Heart right ventricle (tissue), 16 donors: Measurements from ENCODE around the gene BDH1. TPM values are rescaled to one million over a fixed set of nuclear protein-coding genes. Genes with fewer than 3 reads are reported as not detected.

Source experiments
- ATAC-seq, 8 donors: fragments of 200-7000 bp; cut with Tn5 transposase; one replicate each; pipeline ENCODE4 v1.9.1; 2020; ENCODE audit warnings: mild to moderate bottlenecking in 8 of 8, moderate library complexity in 8 of 8, moderate number of reproducible peaks in 1 of 8
- DNase-seq, 2 donors: peaks; one replicate each; pipeline ENCODE4 v3.0.0-alpha.2; 2020
- H3K27ac ChIP-seq, 10 donors: fragments of 200-600 bp; sonication (generic) in 2 of 10; one replicate each; pipeline versions ENCODE4 v1.5.0 to v1.8.0; 2020 to 2022; ENCODE audit warnings: mild to moderate bottlenecking in 3 of 10
- H3K27me3 ChIP-seq, 7 donors: fragments of 200-600 bp; one replicate each; pipeline ENCODE4 v1.8.0; 2021 to 2022; ENCODE audit warnings: mild to moderate bottlenecking in 2 of 7
- H3K36me3 ChIP-seq, 9 donors: fragments of 200-600 bp; sonication (generic) in 1 of 9; one replicate each; pipeline versions ENCODE4 v1.5.0 to v1.8.0; 2020 to 2022; ENCODE audit warnings: mild to moderate bottlenecking in 2 of 9
- H3K4me1 ChIP-seq, 9 donors: fragments of 200-600 bp; sonication (generic) in 1 of 9; one replicate each; pipeline versions ENCODE4 v1.5.0 to v1.8.0; 2020 to 2022; ENCODE audit warnings: mild to moderate bottlenecking in 4 of 9
- H3K4me3 ChIP-seq, 10 donors: fragments of 200-600 bp; sonication (generic) in 2 of 10; one replicate each; pipeline versions ENCODE4 v1.5.0 to v1.8.0; 2020 to 2022; ENCODE audit warnings: mild to moderate bottlenecking in 7 of 10, moderate library complexity in 2 of 10
- H3K9me3 ChIP-seq, 11 donors: fragments of 200-600 bp in 10 of 11; sonication (generic) in 2 of 11; one replicate each; pipeline versions ENCODE4 v1.5.0 to v1.8.0; 2013 to 2022; ENCODE audit warnings: mild to moderate bottlenecking in 2 of 11, control low read depth in 1 of 11, moderate library complexity in 1 of 11
- CTCF ChIP-seq, 9 donors: fragments of 200-600 bp; sonication (generic) in 2 of 9; IDR thresholded peaks; one replicate each; pipeline versions ENCODE4 v1.5.0 to v1.8.0; 2021 to 2022; ENCODE audit warnings: antibody characterized with exemption in 9 of 9, mild to moderate bottlenecking in 5 of 9, moderate library complexity in 1 of 9
- WGBS, 2 donors: extraction: QIAGEN DNeasy Blood & Tissue Kit; methylation state at CpG; one replicate each; pipeline ENCODE4 v1.1.7; 2013; ENCODE audit warnings: inconsistent platforms in 1 of 2; 5-methylcytosine and 5-hydroxymethylcytosine counted together
- intact Hi-C, 10 donors: fragments of 100-400 bp; cut with DNase I; formaldehyde crosslinking; loops; one replicate each; pipeline versions ENCODE4 v1.11.1 to v1.14.2; 2022
- polyA plus RNA-seq, 2 donors: library from polyadenylated mRNA; stranded (reverse); fragments of 200-250 nt; gene quantifications; one replicate each; pipeline ENCODE4 v1.2.3, GENCODE V29; 2013
- total RNA-seq, 10 donors: library from RNA; stranded (reverse); fragmentation: NEBNext Ultra II Directional in 3 of 10; extraction: Animal tissue kit (Norgen Biotek cat#: 25700) in 3 of 10; gene quantifications; one replicate each; pipeline versions ENCODE4 v1.2.1 to v1.2.4, GENCODE V29; 2021 to 2023
- donor health status: Arrhythmogenic right ventricular cardiomyopathy.
- donor health status: ischemic (EF 13 %, LVEDD 7.1; RV severe dilation, severe dysfunction).
- donor health status: healthy with polysubstance abuse.
- donor health status: DM: no; HTN: yes; CAD: no.
- donor health status: DM: no; HTN: no; CAD: no.
- donor health status: ischemic (EF 25% LVEDD 6.9; RV normal size, moderate dysfunction).
- donor health status: ischemic (EF 25% LVEDD 5.7; RV mildly dilated, moderate dysfunction).
- donor health status: healthy.
- donor health status: DM: yes; HTN: yes; CAD: no.
- donor health status: Ischemic cardiomyopathy.
- donor health status: ischemic (EF 35%, LVEDD 5.7; RV mildly dilated, moderate dysfunction).
- donor health status: nonischemic (EF 11% LVEDD 7.7; RV severe dilation, severe dysfunction).
- donor health status: DM: yes; HTN: yes; CAD: no.
- donor health status: PGD.
- donor health status: ischemic (EF 29% LVEDD 5.4; RV normal size, mild dysfunction).
- donor health status: nonischemic (EF 23%, LVEDD 6.1; RV moderate dilation, normal function).

Gene BDH1
- total and polyA plus RNA-seq, 12 donors, result 9.6 to 144 (median 78.0) TPM

GRCh38 chr3:197508051-197508451 lies 47.7 kb downstream of the BDH1 start:
- Histone ChIP-seq H3K36me3 (peaks cover 0 to 8% (median 0%) of the 10 kb centered on the region in 9 donors), H3K27me3 (peaks cover 0 to 6% (median 0%) of the 10 kb centered on the region in 7 donors), H3K4me1 (peaks cover 0 to 11% (median 8%) of the 10 kb centered on the region in 9 donors), H3K4me3 (no peak overlapping the region), H3K27ac (no peak overlapping the region), H3K9me3 (no peaks in the 10 kb centered on the region)
- ATAC-seq, result no peak
- WGBS, 2 donors, result 86 to 87% methylated on average over 8 of the region's 8 CpGs
- no peak for TF ChIP-seq CTCF (IDR thresholded peaks at IDR 0.05)
- intact Hi-C loops, result loop anchor here in 5 of 10 donors (2.0 to 10.0 kb wide), 4 partner anchors 243 to 283 kb away; no protein-coding TSS in a partner anchor
- no peak for DNase-seq

DNA sequence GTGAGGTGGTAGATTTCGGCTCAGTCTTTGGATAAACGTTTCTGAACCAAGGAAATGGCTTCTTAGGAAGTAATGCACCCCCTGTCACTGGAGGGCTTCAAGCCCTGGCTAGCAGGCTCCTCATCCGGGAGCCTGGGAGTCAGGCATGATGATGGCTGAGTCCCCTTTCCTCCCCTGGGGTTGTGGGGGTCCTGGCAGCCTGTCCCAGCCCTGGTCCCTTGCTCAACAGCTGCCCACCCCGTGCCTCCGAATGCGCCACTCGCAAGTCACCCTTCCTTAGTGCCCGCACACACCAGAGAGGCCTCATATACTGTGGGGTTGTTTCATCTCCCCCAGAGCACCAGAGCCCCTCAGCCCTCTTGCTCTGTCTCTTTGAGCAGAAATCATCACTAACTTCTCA lies 48.2 kb downstream of the BDH1 start:
- 68 to 79% methylated on average over 8 of the region's 8 CpGs for WGBS, 2 donors
- intact Hi-C loops, result loop anchor here in 4 of 10 donors (5.0 to 10.0 kb wide), 3 partner anchors 243 to 283 kb away; no protein-coding TSS in a partner anchor

GRCh38 chr3:197507081-197507480 lies 48.7 kb downstream of the BDH1 start:
- Histone ChIP-seq H3K27me3 (peaks cover 0 to 6% (median 0%) of the 10 kb centered on the region in 7 donors), H3K36me3 (peaks cover 0 to 7% (median 0%) of the 10 kb centered on the region in 9 donors), H3K4me1 (peaks cover 0 to 11% (median 8%) of the 10 kb centered on the region in 9 donors), H3K9me3 (no peaks in the 10 kb centered on the region), H3K4me3 (no peak overlapping the region), H3K27ac (no peak overlapping the region)
- ATAC-seq (no peak), DNase-seq (no peak)
- TF ChIP-seq CTCF (IDR thresholded peaks at IDR 0.05), result no peak
- intact Hi-C loops, result loop anchor here in 4 of 10 donors (5.0 to 10.0 kb wide), 3 partner anchors 242 to 282 kb away; no protein-coding TSS in a partner anchor
- WGBS, 2 donors, result 85 to 88% methylated on average over 8 of the region's 8 CpGs

More for the DNA sequence above, 48.2 kb downstream of the BDH1 start:
- no peak for TF ChIP-seq CTCF (IDR thresholded peaks at IDR 0.05)
- H3K4me3 ChIP-seq, result no peak overlapping the region
- H3K9me3 ChIP-seq, result no peaks in the 10 kb centered on the region
- H3K4me1 ChIP-seq, result peaks cover 0 to 11% (median 8%) of the 10 kb centered on the region in 9 donors
- H3K27me3 ChIP-seq, result peaks cover 0 to 6% (median 0%) of the 10 kb centered on the region in 7 donors
- DNase-seq (no peak), ATAC-seq (no peak)
- peaks cover 0 to 8% (median 0%) of the 10 kb centered on the region in 9 donors for H3K36me3 ChIP-seq
- no peak overlapping the region for H3K27ac ChIP-seq

DNA sequence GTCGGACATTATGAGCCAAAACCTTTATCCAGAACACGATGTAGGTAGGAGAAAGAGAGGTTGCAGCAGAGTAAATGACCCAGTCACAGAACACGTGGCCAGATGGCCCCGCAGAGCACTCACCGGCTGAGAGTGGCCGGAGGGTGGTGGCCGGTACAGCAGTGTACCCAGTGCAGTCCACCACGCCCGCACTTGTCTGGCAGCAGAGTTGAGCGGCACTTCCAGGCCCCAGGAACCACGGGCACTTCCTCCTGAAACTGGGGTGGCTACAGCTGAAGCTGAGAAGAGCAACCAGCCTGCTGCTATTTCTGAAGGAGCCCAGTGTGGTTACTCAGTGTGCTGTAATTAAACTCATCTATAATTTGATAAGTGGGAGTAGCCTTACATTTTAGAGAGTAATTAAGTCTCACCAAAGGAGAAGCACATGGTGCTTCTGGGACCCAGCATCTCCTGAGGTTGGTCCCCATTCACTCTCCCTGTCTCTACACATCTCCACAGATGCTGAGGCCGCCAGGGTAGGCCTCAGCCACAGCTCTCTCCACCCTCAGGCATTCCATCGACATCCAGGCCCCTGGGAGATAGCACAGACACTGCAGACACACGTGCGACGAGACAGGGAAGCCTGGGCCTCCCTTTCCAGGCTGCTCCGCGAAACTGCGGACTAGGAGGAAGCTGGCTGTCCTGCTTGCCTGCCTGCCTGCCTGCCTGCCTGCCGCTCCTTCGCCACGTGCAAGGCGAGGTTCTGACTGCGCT lies 49.8 kb downstream of the BDH1 start:
- TF ChIP-seq CTCF (IDR thresholded peaks at IDR 0.05), result no peak
- Histone ChIP-seq H3K9me3 (peaks cover 0 to 5% (median 0%) of the 10 kb centered on the region in 11 donors), H3K4me1 (peaks cover 0 to 11% (median 8%) of the 10 kb centered on the region in 9 donors), H3K27ac (no peak overlapping the region), H3K4me3 (no peak overlapping the region), H3K27me3 (peaks cover 0 to 6% (median 0%) of the 10 kb centered on the region in 7 donors), H3K36me3 (no peaks in the 10 kb centered on the region)
- intact Hi-C loops, result loop anchor here in 4 of 10 donors (5.0 to 10.0 kb wide), 3 partner anchors 241 to 281 kb away; no protein-coding TSS in a partner anchor
- DNase-seq, result no peak
- 82% methylated on average over 24 of the region's 24 CpGs for WGBS, 2 donors
- no peak for ATAC-seq
